GM20000 (cell line): ENCODE data around the gene FAM83F.

ENCODE experiments used
- DNase-seq: peaks from one replicate; pipeline ENCODE4 v3.0.0; 2012; ENCODE audit warnings: low spot score
- CTCF ChIP-seq: IDR thresholded peaks from 2 replicates; pipeline ENCODE4 v1.5.1; 2012; ENCODE audit warnings: mild to moderate bottlenecking, control low read depth; ENCODE audit errors: extremely low read depth, missing control alignments

FAM83F gene

GRCh38 chr22:40036591-40037225, 42.0 kb downstream of the FAM83F start:
- TF ChIP-seq CTCF: peak; percentile 68
- peak; percentile 77 for DNase-seq

GRCh38 chr22:40037320-40037719, 42.6 kb downstream of the FAM83F start:
- no peak for DNase-seq
- TF ChIP-seq CTCF: no peak

- no peak for DNase-seq
- no peak for TF ChIP-seq CTCF
These were observed 44.8 kb downstream of the FAM83F start for GRCh38 chr22:40039482-40040115.

- no peak for DNase-seq
- TF ChIP-seq CTCF: no peak
These were observed 46.2 kb downstream of the FAM83F start for GRCh38 chr22:40040927-40041326.

- no peak for DNase-seq
- no peak for TF ChIP-seq CTCF
These were observed 46.8 kb downstream of the FAM83F start for GRCh38 chr22:40041366-40042137.

GRCh38 chr22:40042312-40042711, 47.6 kb downstream of the FAM83F start:
- DNase-seq: no peak
- no peak for TF ChIP-seq CTCF

- DNase-seq: no peak
- no peak for TF ChIP-seq CTCF
These were observed 48.3 kb downstream of the FAM83F start for GRCh38 chr22:40043081-40043480.
